ENCODE data around the gene SIDT2. TPM values are rescaled to one million over a fixed set of nuclear protein-coding genes. Genes with fewer than 3 reads are reported as not detected.
A peak's percentile ranks its signal among the peaks of the same experiment; 100 is the strongest.
"Not testable (repeated sequence)": the region's sequence is repeated elsewhere in the genome, so short reads cannot be mapped to it uniquely, and the experiment has no call there.

Gene SIDT2
- polyA plus RNA-seq, 6 donors from 2014 or later: 19.2 to 126 (median 80.7) TPM

- peaks cover 25 to 40% (median 39%) of the 10 kb centered on the region in 3 donors for H3K4me1 Mint-ChIP-seq
- H3K27me3 Mint-ChIP-seq: no peaks in the 10 kb centered on the region
- ATAC-seq (ENCODE audit: low read depth in 2 of 2): no peak
- H3K9me3 Mint-ChIP-seq: no peaks in the 10 kb centered on the region
- DNase-seq: no peak
- peak overlapping the region; percentile 92 to 100 (median 98) for H3K4me3 Mint-ChIP-seq
- no peaks in the 10 kb centered on the region for H3K36me3 Mint-ChIP-seq
- peak overlapping the region; percentile 72 to 99 (median 98) for H3K27ac Mint-ChIP-seq
Measured at GRCh38 chr11:117177534-117178209, 871 bp upstream of the SIDT2 start.

GRCh38 chr11:117179048-117179999 is 781 bp downstream of the SIDT2 start:
- DNase-seq: peak; percentile 51
- peaks cover 29 to 53% (median 46%) of the 10 kb centered on the region in 3 donors for H3K4me1 Mint-ChIP-seq
- H3K9me3 Mint-ChIP-seq: no peaks in the 10 kb centered on the region
- ATAC-seq (ENCODE audit: low read depth in 2 of 2): peak; percentile 50 to 57
- no peaks in the 10 kb centered on the region for H3K27me3 Mint-ChIP-seq
- peaks cover 0 to 8% of the 10 kb centered on the region in 2 donors for H3K36me3 Mint-ChIP-seq
- peak overlapping the region; percentile 93 to 100 (median 98) for H3K4me3 Mint-ChIP-seq
- H3K27ac Mint-ChIP-seq: peak overlapping the region; percentile 96 to 99 (median 98)

GRCh38 chr11:117180020-117180419 is 1.5 kb downstream of the SIDT2 start:
- Mint-ChIP-seq H3K4me1 (peaks cover 29 to 59% (median 50%) of the 10 kb centered on the region in 3 donors), H3K9me3 (no peaks in the 10 kb centered on the region), H3K27me3 (no peaks in the 10 kb centered on the region), H3K36me3 (peaks cover 0 to 8% of the 10 kb centered on the region in 2 donors), H3K27ac (peak overlapping the region; percentile 96 to 99 (median 98)), H3K4me3 (peak overlapping the region; percentile 93 to 100 (median 98))
- ATAC-seq (ENCODE audit: low read depth in 2 of 2) (no peak), DNase-seq (no peak)

GRCh38 chr11:117180661-117181585 is 2.4 kb downstream of the SIDT2 start:
- Mint-ChIP-seq H3K4me1 (peaks cover 34 to 69% (median 59%) of the 10 kb centered on the region in 3 donors), H3K4me3 (peak overlapping the region; percentile 81 to 100 (median 98)), H3K36me3 (peaks cover 0 to 8% of the 10 kb centered on the region in 2 donors), H3K27ac (peak overlapping the region in 5 of 6 donors; percentile 75 to 99 (median 84)), H3K27me3 (no peaks in the 10 kb centered on the region), H3K9me3 (no peaks in the 10 kb centered on the region)
- DNase-seq: peak; percentile 53
- peak; percentile 27 to 43 for ATAC-seq (ENCODE audit: low read depth in 2 of 2)

- H3K4me1 Mint-ChIP-seq: peaks cover 42 to 78% (median 69%) of the 10 kb centered on the region in 3 donors
- H3K36me3 Mint-ChIP-seq: peaks cover 0 to 8% of the 10 kb centered on the region in 2 donors
- H3K27ac Mint-ChIP-seq: peak overlapping the region in 2 of 6 donors; percentile 84 to 96
- no peaks in the 10 kb centered on the region for H3K27me3 Mint-ChIP-seq
- ATAC-seq (ENCODE audit: low read depth in 2 of 2) (no peak), DNase-seq (no peak)
- no peaks in the 10 kb centered on the region for H3K9me3 Mint-ChIP-seq
- H3K4me3 Mint-ChIP-seq: peak overlapping the region in 5 of 8 donors; percentile 50 to 100 (median 95)
Measured at GRCh38 chr11:117181586-117182550, 3.3 kb downstream of the SIDT2 start.

GRCh38 chr11:117182551-117182935 is 4.0 kb downstream of the SIDT2 start:
- Mint-ChIP-seq H3K27ac (no peak overlapping the region), H3K36me3 (peaks cover 1 to 8% of the 10 kb centered on the region in 2 donors), H3K27me3 (no peaks in the 10 kb centered on the region), H3K4me3 (peak overlapping the region in 3 of 8 donors; percentile 36 to 64 (median 62)), H3K9me3 (no peaks in the 10 kb centered on the region), H3K4me1 (peaks cover 49 to 85% (median 75%) of the 10 kb centered on the region in 3 donors)
- ATAC-seq (ENCODE audit: low read depth in 2 of 2): no peak
- no peak for DNase-seq

GRCh38 chr11:117183178-117183577 is 4.6 kb downstream of the SIDT2 start:
- not testable (repeated sequence) for H3K27me3 Mint-ChIP-seq; H3K9me3 Mint-ChIP-seq; DNase-seq; H3K36me3 Mint-ChIP-seq; ATAC-seq (ENCODE audit: low read depth in 2 of 2)
- peaks cover 45 to 87% (median 75%) of the 10 kb centered on the region in 3 donors for H3K4me1 Mint-ChIP-seq
- H3K27ac Mint-ChIP-seq: peak overlapping the region in 2 of 6 donors; percentile 15 to 19
- H3K4me3 Mint-ChIP-seq: peak overlapping the region in 3 of 8 donors; percentile 36 to 64 (median 50)

- ATAC-seq (ENCODE audit: low read depth in 2 of 2): no peak
- Mint-ChIP-seq H3K27me3 (no peaks in the 10 kb centered on the region), H3K36me3 (peaks cover 5 to 8% of the 10 kb centered on the region in 2 donors), H3K9me3 (no peaks in the 10 kb centered on the region), H3K27ac (peak overlapping the region in 4 of 6 donors; percentile 15 to 97 (median 70)), H3K4me1 (peaks cover 50 to 89% (median 77%) of the 10 kb centered on the region in 3 donors), H3K4me3 (peak overlapping the region in 2 of 8 donors; percentile 64 to 66)
- no peak for DNase-seq
Measured at GRCh38 chr11:117183724-117184349, 5.3 kb downstream of the SIDT2 start.

GRCh38 chr11:117185736-117186430 is 7.3 kb downstream of the SIDT2 start:
- ATAC-seq (ENCODE audit: low read depth in 2 of 2) (peak; percentile 44 to 50), DNase-seq (no peak)
- peaks cover 5 to 12% of the 10 kb centered on the region in 2 donors for H3K36me3 Mint-ChIP-seq
- no peaks in the 10 kb centered on the region for H3K9me3 Mint-ChIP-seq
- H3K27me3 Mint-ChIP-seq: no peaks in the 10 kb centered on the region
- peak overlapping the region in 7 of 8 donors; percentile 62 to 93 (median 82) for H3K4me3 Mint-ChIP-seq
- peaks cover 53 to 95% (median 79%) of the 10 kb centered on the region in 3 donors for H3K4me1 Mint-ChIP-seq
- H3K27ac Mint-ChIP-seq: peak overlapping the region; percentile 89 to 97 (median 95)

GRCh38 chr11:117186431-117186761 is 7.9 kb downstream of the SIDT2 start:
- Mint-ChIP-seq H3K4me3 (peak overlapping the region in 7 of 8 donors; percentile 62 to 93 (median 82)), H3K27ac (peak overlapping the region; percentile 29 to 97 (median 95)), H3K9me3 (no peaks in the 10 kb centered on the region), H3K4me1 (peaks cover 48 to 94% (median 74%) of the 10 kb centered on the region in 3 donors), H3K27me3 (no peaks in the 10 kb centered on the region), H3K36me3 (peaks cover 5 to 12% of the 10 kb centered on the region in 2 donors)
- ATAC-seq (ENCODE audit: low read depth in 2 of 2): no peak
- DNase-seq: no peak

- Mint-ChIP-seq H3K4me3 (peak overlapping the region in 7 of 8 donors; percentile 62 to 93 (median 82)), H3K36me3 (peaks cover 5 to 12% of the 10 kb centered on the region in 2 donors), H3K9me3 (no peaks in the 10 kb centered on the region), H3K27ac (peak overlapping the region; percentile 85 to 97 (median 95)), H3K4me1 (peaks cover 48 to 93% (median 71%) of the 10 kb centered on the region in 3 donors), H3K27me3 (no peaks in the 10 kb centered on the region)
- no peak for ATAC-seq (ENCODE audit: low read depth in 2 of 2)
- DNase-seq: no peak
Measured at GRCh38 chr11:117187007-117187406, 8.5 kb downstream of the SIDT2 start.

Measured in naive B cell (primary cell).